ENCODE measurements around the gene SLC27A1. TPM values are rescaled to one million over a fixed set of nuclear protein-coding genes. Genes with fewer than 3 reads are reported as not detected.

Gene SLC27A1
- total and polyA plus RNA-seq, 9 of the 15 experiments (the other 6 are each of a cell fraction or from before 2014, with no cell fraction given), result 0.06 to 3.0 (median 1.1) TPM

- TF ChIP-seq, protein P1, sequence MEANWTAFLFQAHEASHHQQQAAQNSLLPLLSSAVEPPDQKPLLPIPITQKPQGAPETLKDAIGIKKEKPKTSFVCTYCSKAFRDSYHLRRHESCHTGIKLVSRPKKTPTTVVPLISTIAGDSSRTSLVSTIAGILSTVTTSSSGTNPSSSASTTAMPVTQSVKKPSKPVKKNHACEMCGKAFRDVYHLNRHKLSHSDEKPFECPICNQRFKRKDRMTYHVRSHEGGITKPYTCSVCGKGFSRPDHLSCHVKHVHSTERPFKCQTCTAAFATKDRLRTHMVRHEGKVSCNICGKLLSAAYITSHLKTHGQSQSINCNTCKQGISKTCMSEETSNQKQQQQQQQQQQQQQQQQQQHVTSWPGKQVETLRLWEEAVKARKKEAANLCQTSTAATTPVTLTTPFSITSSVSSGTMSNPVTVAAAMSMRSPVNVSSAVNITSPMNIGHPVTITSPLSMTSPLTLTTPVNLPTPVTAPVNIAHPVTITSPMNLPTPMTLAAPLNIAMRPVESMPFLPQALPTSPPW (CRISPR knock-in tag; IDR thresholded peaks at IDR 0.05), result 0 out of 2 replicates have a peak, but pooled peaks have one; percentile 15
- TF ChIP-seq HEY1 (CRISPR knock-in tag; IDR thresholded peaks at IDR 0.05; ENCODE audit: borderline replicate concordance), result no peak
- no peak for TF ChIP-seq NELFE (IDR thresholded peaks at IDR 0.05; ENCODE audit: insufficient read depth, insufficient read length)
- TF ChIP-seq ATF3 (IDR thresholded peaks at IDR 0.05), result no peak
- no peak for TF ChIP-seq ATF3 (CRISPR knock-in tag; conservative IDR thresholded peaks at IDR 0.05)
- TF ChIP-seq ZNF780A (CRISPR knock-in tag; IDR thresholded peaks at IDR 0.05), result no peak
- no peak for TF ChIP-seq SRSF1 (IDR thresholded peaks at IDR 0.05; ENCODE audit: low read depth, low read length)
- TF ChIP-seq MTA2 (IDR thresholded peaks at IDR 0.05; ENCODE audit: low read depth), result no peak
- TF ChIP-seq, protein P2, sequence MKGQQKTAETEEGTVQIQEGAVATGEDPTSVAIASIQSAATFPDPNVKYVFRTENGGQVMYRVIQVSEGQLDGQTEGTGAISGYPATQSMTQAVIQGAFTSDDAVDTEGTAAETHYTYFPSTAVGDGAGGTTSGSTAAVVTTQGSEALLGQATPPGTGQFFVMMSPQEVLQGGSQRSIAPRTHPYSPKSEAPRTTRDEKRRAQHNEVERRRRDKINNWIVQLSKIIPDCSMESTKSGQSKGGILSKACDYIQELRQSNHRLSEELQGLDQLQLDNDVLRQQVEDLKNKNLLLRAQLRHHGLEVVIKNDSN (CRISPR knock-in tag; IDR thresholded peaks at IDR 0.05), result 0 out of 2 replicates have a peak, but pooled peaks have one; percentile 10
- TF ChIP-seq, protein P3, sequence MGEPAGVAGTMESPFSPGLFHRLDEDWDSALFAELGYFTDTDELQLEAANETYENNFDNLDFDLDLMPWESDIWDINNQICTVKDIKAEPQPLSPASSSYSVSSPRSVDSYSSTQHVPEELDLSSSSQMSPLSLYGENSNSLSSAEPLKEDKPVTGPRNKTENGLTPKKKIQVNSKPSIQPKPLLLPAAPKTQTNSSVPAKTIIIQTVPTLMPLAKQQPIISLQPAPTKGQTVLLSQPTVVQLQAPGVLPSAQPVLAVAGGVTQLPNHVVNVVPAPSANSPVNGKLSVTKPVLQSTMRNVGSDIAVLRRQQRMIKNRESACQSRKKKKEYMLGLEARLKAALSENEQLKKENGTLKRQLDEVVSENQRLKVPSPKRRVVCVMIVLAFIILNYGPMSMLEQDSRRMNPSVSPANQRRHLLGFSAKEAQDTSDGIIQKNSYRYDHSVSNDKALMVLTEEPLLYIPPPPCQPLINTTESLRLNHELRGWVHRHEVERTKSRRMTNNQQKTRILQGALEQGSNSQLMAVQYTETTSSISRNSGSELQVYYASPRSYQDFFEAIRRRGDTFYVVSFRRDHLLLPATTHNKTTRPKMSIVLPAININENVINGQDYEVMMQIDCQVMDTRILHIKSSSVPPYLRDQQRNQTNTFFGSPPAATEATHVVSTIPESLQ (CRISPR knock-in tag; IDR thresholded peaks at IDR 0.05), result no peak
- TF ChIP-seq IRF2 (CRISPR knock-in tag; IDR thresholded peaks at IDR 0.05), result no peak
- TF ChIP-seq ELF1 (tag; IDR thresholded peaks at IDR 0.05), result no peak
- no peak for TF ChIP-seq POLR3G (IDR thresholded peaks at IDR 0.05; ENCODE audit: extremely low read depth, insufficient read length, insufficient replicate concordance)
- TF ChIP-seq HES1 (IDR thresholded peaks at IDR 0.05; ENCODE audit: low read depth), result no peak
- TF ChIP-seq, protein P4, sequence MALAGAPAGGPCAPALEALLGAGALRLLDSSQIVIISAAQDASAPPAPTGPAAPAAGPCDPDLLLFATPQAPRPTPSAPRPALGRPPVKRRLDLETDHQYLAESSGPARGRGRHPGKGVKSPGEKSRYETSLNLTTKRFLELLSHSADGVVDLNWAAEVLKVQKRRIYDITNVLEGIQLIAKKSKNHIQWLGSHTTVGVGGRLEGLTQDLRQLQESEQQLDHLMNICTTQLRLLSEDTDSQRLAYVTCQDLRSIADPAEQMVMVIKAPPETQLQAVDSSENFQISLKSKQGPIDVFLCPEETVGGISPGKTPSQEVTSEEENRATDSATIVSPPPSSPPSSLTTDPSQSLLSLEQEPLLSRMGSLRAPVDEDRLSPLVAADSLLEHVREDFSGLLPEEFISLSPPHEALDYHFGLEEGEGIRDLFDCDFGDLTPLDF (CRISPR knock-in tag; IDR thresholded peaks at IDR 0.05), result no peak
- TF ChIP-seq NFATC3 (IDR thresholded peaks at IDR 0.05), result no peak
- TF ChIP-seq RBM25 (IDR thresholded peaks at IDR 0.05; ENCODE audit: low read depth, low read length, severe bottlenecking), result peak; percentile 77
- TF ChIP-seq, protein P5, sequence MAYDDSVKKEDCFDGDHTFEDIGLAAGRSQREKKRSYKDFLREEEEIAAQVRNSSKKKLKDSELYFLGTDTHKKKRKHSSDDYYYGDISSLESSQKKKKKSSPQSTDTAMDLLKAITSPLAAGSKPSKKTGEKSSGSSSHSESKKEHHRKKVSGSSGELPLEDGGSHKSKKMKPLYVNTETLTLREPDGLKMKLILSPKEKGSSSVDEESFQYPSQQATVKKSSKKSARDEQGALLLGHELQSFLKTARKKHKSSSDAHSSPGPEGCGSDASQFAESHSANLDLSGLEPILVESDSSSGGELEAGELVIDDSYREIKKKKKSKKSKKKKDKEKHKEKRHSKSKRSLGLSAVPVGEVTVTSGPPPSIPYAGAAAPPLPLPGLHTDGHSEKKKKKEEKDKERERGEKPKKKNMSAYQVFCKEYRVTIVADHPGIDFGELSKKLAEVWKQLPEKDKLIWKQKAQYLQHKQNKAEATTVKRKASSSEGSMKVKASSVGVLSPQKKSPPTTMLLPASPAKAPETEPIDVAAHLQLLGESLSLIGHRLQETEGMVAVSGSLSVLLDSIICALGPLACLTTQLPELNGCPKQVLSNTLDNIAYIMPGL (CRISPR knock-in tag; IDR thresholded peaks at IDR 0.05), result no peak
- no peak for TF ChIP-seq PHB (CRISPR knock-in tag; IDR thresholded peaks at IDR 0.05)
- TF ChIP-seq KDM1A (IDR thresholded peaks at IDR 0.05), result peak in 1 of 2 experiments; percentile 65; a peak in 2 of 4 replicates
Observed at GRCh38 chr19:17489392-17490030, 19.2 kb downstream of the SLC27A1 start (continued).
